Kidney epithelial cell (primary cell): ENCODE measurements around the gene AJAP1. TPM values are rescaled to one million over a fixed set of nuclear protein-coding genes. Genes with fewer than 3 reads are reported as not detected.

Source experiments
- DNase-seq: peaks from one replicate; pipeline ENCODE4 v3.0.0-alpha.2; 2010; ENCODE audit warnings: low read depth
- H3K27me3 ChIP-seq: 2 replicates; pipeline ENCODE4 v1.6.0; 2011; ENCODE audit warnings: low read length; ENCODE audit not compliant: control insufficient read depth, insufficient read depth
- H3K36me3 ChIP-seq: 2 replicates; pipeline ENCODE4 v1.5.1; 2011; ENCODE audit warnings: low read length; ENCODE audit not compliant: control insufficient read depth, insufficient read depth
- H3K4me3 ChIP-seq: 2 replicates; pipeline ENCODE4 v1.5.1; 2011; ENCODE audit warnings: low read depth, mild to moderate bottlenecking, control low read depth, low read length
- CTCF ChIP-seq: IDR thresholded peaks from 2 replicates; pipeline ENCODE4 v1.5.1; 2011; ENCODE audit warnings: mild to moderate bottlenecking, moderate library complexity, low read length, control low read depth, inconsistent platforms; ENCODE audit not compliant: insufficient read depth, poor library complexity, severe bottlenecking
- total RNA-seq: library from RNA; depleted of rRNA; stranded (reverse); fragments of >200 nt; gene quantifications from 2 replicates; pipeline ENCODE4 v1.2.3, GENCODE V29; 2015

Gene AJAP1
- total RNA-seq, 1 donor from 2014 or later: 0.67 TPM

- TF ChIP-seq CTCF: no peak
- Histone ChIP-seq H3K36me3 (no peaks in the 10 kb centered on the region), H3K4me3 (no peak overlapping the region), H3K27me3 (no peaks in the 10 kb centered on the region)
- DNase-seq: no peak
Observed at GRCh38 chr1:4621646-4622045, 32.8 kb upstream of the AJAP1 start.

- Histone ChIP-seq H3K27me3 (no peaks in the 10 kb centered on the region), H3K36me3 (no peaks in the 10 kb centered on the region), H3K4me3 (no peak overlapping the region)
- no peak for DNase-seq
- no peak for TF ChIP-seq CTCF
Observed at GRCh38 chr1:4622821-4623220, 31.6 kb upstream of the AJAP1 start.

- DNase-seq: no peak
- Histone ChIP-seq H3K4me3 (no peak overlapping the region), H3K27me3 (no peaks in the 10 kb centered on the region), H3K36me3 (no peaks in the 10 kb centered on the region)
- TF ChIP-seq CTCF: no peak
Observed at GRCh38 chr1:4624141-4624715, 30.2 kb upstream of the AJAP1 start.

GRCh38 chr1:4624801-4625200 is 29.6 kb upstream of the AJAP1 start:
- Histone ChIP-seq H3K4me3 (no peak overlapping the region), H3K36me3 (no peaks in the 10 kb centered on the region), H3K27me3 (no peaks in the 10 kb centered on the region)
- DNase-seq: no peak
- no peak for TF ChIP-seq CTCF

- H3K36me3 ChIP-seq: no peaks in the 10 kb centered on the region
- TF ChIP-seq CTCF: no peak
- H3K27me3 ChIP-seq: no peaks in the 10 kb centered on the region
- DNase-seq: no peak
- no peak overlapping the region for H3K4me3 ChIP-seq
Observed at GRCh38 chr1:4626061-4626460, 28.3 kb upstream of the AJAP1 start.
